AG09309 (cell line): ENCODE measurements around the gene NVL.

Source experiments
- DNase-seq: peaks from one replicate; pipeline ENCODE4 v3.0.0-alpha.2; 2010; ENCODE audit warnings: low read depth
- H3K4me3 ChIP-seq: 2 replicates; pipeline ENCODE4 v1.5.1; 2011; ENCODE audit warnings: mild to moderate bottlenecking, low read depth, low read length, moderate library complexity; ENCODE audit not compliant: control insufficient read depth
- TF ChIP-seq, protein P1 (sequence below): IDR thresholded peaks from 2 replicates; pipeline ENCODE4 v1.5.1; 2011; ENCODE audit warnings: mild to moderate bottlenecking, low read depth, low read length, inconsistent platforms; ENCODE audit not compliant: insufficient read depth, control insufficient read depth; ENCODE audit errors: missing control alignments

NVL gene

DNA sequence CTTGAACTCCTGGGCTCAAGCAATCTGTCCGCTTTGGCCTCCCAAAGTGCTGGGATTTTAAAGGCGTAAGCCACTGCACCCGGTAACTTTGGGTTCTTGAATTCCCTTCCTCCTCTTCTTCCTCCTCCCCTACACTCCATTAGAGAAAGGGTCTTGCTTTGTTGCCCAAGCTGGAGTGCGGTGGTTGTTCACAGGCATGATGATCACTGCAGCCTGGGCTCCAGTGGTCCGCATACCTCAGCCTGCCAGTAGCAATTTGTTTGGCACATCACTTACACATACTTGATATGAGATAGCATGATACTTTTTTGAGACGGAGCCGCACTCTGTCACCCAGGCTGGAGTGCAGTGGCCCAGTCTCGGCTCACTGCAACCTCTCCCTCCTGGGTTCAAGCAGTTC, 144.8 kb downstream of the NVL start:
- TF ChIP-seq, protein P1, sequence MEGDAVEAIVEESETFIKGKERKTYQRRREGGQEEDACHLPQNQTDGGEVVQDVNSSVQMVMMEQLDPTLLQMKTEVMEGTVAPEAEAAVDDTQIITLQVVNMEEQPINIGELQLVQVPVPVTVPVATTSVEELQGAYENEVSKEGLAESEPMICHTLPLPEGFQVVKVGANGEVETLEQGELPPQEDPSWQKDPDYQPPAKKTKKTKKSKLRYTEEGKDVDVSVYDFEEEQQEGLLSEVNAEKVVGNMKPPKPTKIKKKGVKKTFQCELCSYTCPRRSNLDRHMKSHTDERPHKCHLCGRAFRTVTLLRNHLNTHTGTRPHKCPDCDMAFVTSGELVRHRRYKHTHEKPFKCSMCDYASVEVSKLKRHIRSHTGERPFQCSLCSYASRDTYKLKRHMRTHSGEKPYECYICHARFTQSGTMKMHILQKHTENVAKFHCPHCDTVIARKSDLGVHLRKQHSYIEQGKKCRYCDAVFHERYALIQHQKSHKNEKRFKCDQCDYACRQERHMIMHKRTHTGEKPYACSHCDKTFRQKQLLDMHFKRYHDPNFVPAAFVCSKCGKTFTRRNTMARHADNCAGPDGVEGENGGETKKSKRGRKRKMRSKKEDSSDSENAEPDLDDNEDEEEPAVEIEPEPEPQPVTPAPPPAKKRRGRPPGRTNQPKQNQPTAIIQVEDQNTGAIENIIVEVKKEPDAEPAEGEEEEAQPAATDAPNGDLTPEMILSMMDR, result no peak
- DNase-seq, result no peak
- H3K4me3 ChIP-seq, result no peak overlapping the region

DNA sequence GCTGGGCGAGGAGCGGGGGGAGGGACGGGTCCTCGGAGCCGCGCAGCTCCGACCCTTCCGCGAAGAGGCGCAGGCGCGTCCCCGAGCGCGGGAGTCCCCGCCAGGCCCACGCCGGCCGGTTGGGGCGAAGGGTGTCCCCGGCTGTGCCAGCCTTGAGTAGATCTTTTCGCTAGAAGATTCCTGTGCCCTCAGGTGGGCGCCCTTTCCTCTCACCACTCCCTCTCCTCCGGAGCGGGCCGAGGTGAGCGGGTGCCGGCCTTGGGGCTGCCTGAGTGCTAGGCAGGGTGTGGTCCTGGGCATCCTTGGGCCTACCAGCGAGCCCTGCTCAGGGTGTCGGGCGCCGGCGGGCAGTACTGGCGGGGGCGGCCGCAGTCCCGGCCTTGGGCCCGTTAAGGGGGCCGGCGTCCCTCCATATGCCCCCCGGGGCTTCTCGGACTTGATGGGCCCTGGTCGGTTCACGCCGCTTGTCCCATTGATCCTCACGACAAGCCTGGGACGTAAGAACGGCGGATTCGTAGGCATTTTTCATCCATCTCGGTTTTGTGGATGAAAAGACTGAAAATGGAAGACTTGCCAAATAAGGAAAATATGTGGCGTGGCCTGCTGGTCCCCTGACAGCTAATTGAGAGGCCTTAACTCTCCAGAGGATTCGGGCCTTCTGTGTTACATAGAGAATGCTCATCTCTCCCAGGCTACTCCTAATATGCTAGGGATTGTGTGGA, 146.2 kb downstream of the NVL start:
- H3K4me3 ChIP-seq, result peak overlapping the region; percentile 61
- DNase-seq, result no peak
- TF ChIP-seq, protein P1, result no peak

DNA sequence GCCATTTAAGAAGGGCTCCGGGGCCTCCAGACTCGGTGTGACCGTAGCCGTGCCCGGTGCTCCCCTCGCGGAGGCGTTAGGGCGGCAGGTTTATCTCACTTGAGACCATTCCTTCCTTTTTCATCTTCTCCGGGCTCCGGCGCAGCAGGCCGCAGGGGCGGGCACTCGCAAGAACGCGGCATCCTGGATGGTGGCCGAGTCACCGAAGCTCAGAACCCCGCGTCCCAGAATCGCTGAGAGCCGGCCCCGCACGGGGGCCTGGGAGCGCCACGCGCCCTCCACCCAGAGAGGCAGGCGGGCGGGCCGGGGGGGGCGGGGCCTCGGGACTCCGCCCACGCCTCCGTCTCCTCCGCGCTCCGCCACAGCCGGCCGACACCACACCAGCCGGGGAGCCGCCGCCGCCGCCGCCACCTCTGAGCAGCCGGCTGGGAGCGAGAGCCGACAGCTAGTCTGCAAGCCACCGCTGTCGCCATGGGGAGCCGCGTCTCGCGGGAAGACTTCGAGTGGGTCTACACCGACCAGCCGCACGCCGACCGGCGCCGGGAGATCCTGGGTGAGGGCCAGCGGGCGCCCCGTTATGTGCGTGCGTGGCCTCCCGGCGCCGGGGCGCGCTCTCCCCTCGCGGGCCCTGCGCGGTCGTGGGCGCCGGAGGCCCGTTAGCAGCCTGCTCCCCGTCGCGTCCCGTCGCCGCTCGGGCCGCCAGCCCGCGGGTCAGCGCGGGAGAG, 146.9 kb downstream of the NVL start, which contains the start of gene DEGS1:
Gene DEGS1, plus strand, starts transcription at position 375 of the 725 bp plus-strand sequence. Its CDS starts 97 bp downstream, at position 472.
- DNase-seq, result no peak
- TF ChIP-seq, protein P1, result no peak
- H3K4me3 ChIP-seq, result peak within 1 kb of the TSS; percentile 61

DNA sequence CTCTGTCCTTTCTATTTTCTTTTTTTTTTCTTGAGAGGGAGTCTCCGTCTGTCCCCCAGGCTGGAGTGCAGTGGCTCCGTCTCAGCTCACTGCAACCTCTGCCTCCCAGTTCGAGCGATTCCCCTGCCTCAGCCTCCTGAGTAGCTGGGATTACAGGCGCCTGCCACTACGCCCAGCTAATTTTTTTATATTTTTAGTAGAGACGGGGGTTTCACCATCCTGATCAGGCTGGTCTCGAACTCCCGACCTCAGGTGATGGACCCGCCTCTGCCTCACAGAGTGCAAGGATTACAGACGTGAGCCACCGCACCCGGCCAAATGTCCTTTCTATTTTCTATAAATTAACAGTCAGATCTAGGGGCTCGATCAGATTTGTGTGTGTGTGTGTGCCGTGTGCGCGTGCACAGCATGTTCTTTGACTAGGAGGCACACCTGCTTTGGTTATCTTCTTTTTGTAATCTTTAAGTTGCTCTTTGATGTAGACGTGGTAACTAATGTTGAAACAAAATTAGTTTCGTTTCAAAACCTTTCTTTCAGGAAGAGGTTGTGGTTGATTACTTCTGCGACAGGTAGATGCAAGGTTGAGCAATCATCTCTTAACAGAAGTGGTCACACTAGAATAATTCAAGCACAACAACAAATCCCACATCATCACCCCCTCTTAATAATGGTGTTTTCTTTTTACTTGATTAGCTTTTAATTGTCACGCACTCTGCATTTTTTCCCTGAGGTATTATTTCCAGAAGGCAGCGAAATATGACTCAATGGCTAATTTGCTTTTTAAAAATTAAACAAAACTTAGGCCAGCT, 147.7 kb downstream of the NVL start:
- peak overlapping the region; percentile 61 for H3K4me3 ChIP-seq
- DNase-seq, result no peak
- TF ChIP-seq, protein P1, result no peak

DNA sequence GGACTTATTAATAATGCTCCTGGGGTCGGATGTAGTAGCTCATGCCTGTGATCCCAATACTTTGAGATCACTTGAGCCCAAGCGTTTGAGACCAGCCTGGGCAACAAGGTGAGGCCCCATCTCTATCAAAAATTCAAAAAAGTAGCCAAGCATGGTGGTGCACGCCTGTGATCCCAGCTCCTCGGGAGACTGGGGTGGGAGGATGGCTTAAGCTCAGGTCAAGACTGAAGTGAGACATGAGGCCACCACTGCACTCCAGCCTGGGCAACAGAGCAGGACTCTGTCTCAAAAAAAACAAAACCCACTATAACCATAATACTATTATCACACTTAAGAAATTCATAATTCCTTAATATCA, 148.5 kb downstream of the NVL start:
- TF ChIP-seq, protein P1, result no peak
- no peak for DNase-seq
- H3K4me3 ChIP-seq, result no peak overlapping the region

DNA sequence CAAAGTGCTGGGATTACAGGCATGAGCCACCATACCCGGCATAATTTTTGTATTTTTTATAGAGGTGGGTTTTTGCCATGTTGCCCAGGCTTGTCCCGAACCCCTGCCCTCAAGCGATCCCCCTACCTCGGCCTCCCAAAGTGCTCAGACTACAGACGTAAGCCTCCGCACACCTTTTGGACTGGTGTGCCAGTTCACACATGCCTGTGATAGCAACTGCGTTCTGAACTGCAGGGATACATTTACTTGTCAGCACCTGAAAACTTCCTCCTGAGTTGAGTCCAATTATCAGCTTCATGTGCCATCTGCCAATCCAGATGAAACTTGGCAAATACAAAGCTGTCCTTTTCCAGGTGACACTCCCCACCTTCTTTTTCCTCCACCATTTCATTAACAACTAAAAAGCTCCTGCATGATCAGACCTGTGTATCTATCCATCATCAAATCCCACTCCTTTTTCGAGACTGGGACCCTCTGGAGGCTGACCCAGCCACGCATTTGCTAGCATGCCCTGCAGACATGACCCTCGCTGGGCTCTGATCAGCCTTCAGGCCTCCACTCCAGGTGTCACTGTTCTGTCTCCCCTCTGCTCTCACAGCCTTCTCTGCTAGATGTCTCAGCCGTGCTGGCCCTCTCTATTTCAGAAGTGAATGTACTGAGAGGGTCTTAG, 149.1 kb downstream of the NVL start:
- no peak overlapping the region for H3K4me3 ChIP-seq
- no peak for DNase-seq
- TF ChIP-seq, protein P1, result no peak
